ENCODE data around the gene SYNGR3. TPM values are rescaled to one million over a fixed set of nuclear protein-coding genes. Genes with fewer than 3 reads are reported as not detected.

Gene SYNGR3
- total RNA-seq, 2 donors from 2014 or later = 7.0 to 11.2 TPM

DNA sequence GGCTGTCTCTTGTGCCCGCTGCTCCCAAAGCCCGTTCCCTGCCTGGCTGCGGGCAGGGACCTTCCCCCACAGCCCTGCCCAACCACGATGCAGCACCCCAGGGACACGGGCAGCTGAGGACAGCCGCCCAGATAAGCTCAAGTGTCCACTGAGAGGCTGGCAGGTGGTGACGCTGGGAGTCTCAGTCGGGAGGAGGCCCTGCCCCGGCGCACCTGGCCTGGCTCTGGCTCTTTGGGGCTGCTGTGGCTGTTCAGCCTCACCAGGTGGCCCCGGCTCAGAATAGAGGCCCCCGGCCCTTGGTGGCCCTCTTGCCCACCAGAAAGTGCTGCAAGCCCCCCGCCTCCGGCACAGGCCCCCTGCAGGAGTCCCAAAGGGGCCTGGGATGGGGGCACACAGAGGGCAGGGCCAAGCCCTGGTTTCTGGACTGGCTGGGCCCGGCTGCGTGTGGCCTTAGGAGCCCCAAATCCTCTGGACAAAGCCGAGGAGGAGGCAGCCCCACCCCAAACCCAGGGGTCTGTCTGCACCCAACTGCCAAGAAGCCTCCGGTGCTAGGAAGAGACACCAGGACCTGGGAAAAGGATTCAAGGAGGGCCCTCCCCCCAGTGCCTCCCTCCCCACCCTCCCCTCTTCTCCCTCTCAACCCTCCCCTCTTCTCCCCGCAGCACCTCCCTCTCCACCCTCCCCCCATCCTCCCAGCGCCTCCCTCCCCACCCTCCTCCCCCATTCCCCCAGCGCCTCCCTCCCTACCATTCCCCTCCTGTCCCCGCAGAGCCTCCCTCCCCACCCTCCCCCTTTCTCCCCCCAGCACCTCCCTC, 52.6 kb downstream of the SYNGR3 start:
- 95 to 97% methylated on average over 9 to 18 of the region's 22 CpGs for WGBS, 2 experiments (ENCODE audit: insufficient coverage in 1 of 2, insufficient read length in 1 of 2)
- Histone ChIP-seq H3K9ac (ENCODE audit: extremely low read depth, low read length, poor library complexity, severe bottlenecking) (no peak overlapping the region), H3K36me3 (ENCODE audit: control insufficient read depth, insufficient read depth, low read length) (no peaks in the 10 kb centered on the region), H3K27me3 (ENCODE audit: control insufficient read depth, insufficient read depth, low read length, poor library complexity, severe bottlenecking) (no peaks in the 10 kb centered on the region), H3K4me1 (ENCODE audit: control insufficient read depth, insufficient read depth, low read length) (peaks cover 6% of the 10 kb centered on the region), H3K4me3 (ENCODE audit: low read length) (no peak overlapping the region), H3K9me3 (ENCODE audit: control insufficient read depth, low read length) (no peaks in the 10 kb centered on the region), H3K27ac (ENCODE audit: low read depth, low read length) (no peak overlapping the region)
- no peak for DNase-seq
- Mint-ChIP-seq H3K36me3 (ENCODE audit: low read depth) (peaks cover 5% of the 10 kb centered on the region), H3K4me3 (no peak overlapping the region), H3K27me3 (ENCODE audit: insufficient read depth) (no peaks in the 10 kb centered on the region), H3K4me1 (peaks cover 12% of the 10 kb centered on the region), H3K9me3 (no peaks in the 10 kb centered on the region), H3K27ac (no peak overlapping the region)
- TF ChIP-seq, protein P1, sequence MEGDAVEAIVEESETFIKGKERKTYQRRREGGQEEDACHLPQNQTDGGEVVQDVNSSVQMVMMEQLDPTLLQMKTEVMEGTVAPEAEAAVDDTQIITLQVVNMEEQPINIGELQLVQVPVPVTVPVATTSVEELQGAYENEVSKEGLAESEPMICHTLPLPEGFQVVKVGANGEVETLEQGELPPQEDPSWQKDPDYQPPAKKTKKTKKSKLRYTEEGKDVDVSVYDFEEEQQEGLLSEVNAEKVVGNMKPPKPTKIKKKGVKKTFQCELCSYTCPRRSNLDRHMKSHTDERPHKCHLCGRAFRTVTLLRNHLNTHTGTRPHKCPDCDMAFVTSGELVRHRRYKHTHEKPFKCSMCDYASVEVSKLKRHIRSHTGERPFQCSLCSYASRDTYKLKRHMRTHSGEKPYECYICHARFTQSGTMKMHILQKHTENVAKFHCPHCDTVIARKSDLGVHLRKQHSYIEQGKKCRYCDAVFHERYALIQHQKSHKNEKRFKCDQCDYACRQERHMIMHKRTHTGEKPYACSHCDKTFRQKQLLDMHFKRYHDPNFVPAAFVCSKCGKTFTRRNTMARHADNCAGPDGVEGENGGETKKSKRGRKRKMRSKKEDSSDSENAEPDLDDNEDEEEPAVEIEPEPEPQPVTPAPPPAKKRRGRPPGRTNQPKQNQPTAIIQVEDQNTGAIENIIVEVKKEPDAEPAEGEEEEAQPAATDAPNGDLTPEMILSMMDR (conservative IDR thresholded peaks at IDR 0.05) = no peak

- peaks cover 6% of the 10 kb centered on the region for H3K4me1 ChIP-seq (ENCODE audit: control insufficient read depth, insufficient read depth, low read length)
- peaks cover 12% of the 10 kb centered on the region for H3K4me1 Mint-ChIP-seq
- no peak overlapping the region for H3K4me3 ChIP-seq (ENCODE audit: low read length)
- H3K27ac ChIP-seq (ENCODE audit: low read depth, low read length) = no peak overlapping the region
- no peak overlapping the region for H3K4me3 Mint-ChIP-seq
- no peaks in the 10 kb centered on the region for H3K9me3 Mint-ChIP-seq
- H3K27me3 Mint-ChIP-seq (ENCODE audit: insufficient read depth) = no peaks in the 10 kb centered on the region
- H3K36me3 ChIP-seq (ENCODE audit: control insufficient read depth, insufficient read depth, low read length) = no peaks in the 10 kb centered on the region
- DNase-seq = no peak
- 92 to 93% methylated on average over 10 to 11 of the region's 11 CpGs for WGBS, 2 experiments (ENCODE audit: insufficient coverage in 1 of 2, insufficient read length in 1 of 2)
- TF ChIP-seq, protein P1 (conservative IDR thresholded peaks at IDR 0.05) = no peak
- H3K27me3 ChIP-seq (ENCODE audit: control insufficient read depth, insufficient read depth, low read length, poor library complexity, severe bottlenecking) = no peaks in the 10 kb centered on the region
- H3K27ac Mint-ChIP-seq = no peak overlapping the region
- no peaks in the 10 kb centered on the region for H3K9me3 ChIP-seq (ENCODE audit: control insufficient read depth, low read length)
- H3K36me3 Mint-ChIP-seq (ENCODE audit: low read depth) = peaks cover 4% of the 10 kb centered on the region
- no peak overlapping the region for H3K9ac ChIP-seq (ENCODE audit: extremely low read depth, low read length, poor library complexity, severe bottlenecking)
These were observed 53.4 kb downstream of the SYNGR3 start for GRCh38 chr16:2042986-2043666.

Other genes with a start within 250 kb of the SYNGR3 start
- 10 to 100 TPM; 70.3 to 73.6 TPM for gene NME3, start 218.4 kb upstream of the SYNGR3 start, total RNA-seq
- gene EME2, start 217.2 kb upstream of the SYNGR3 start, total RNA-seq = 10 to 100 TPM; 34.3 to 64.3 TPM
- 100 to 1,000 TPM; 137 to 164 TPM for gene MRPS34, start 216.8 kb upstream of the SYNGR3 start, total RNA-seq
- gene SPSB3, start 207.4 kb upstream of the SYNGR3 start, total RNA-seq = 10 to 100 TPM; 28.0 to 28.1 TPM
- 10 to 100 TPM; 61.1 to 61.5 TPM for gene NUBP2, start 207.0 kb upstream of the SYNGR3 start, total RNA-seq
- gene IGFALS, start 196.3 kb upstream of the SYNGR3 start, total RNA-seq = not detected
- gene HAGH, start 163.1 kb upstream of the SYNGR3 start, total RNA-seq = 10 to 100 TPM; 47.8 to 52.9 TPM
- 10 to 100 TPM; 16.6 to 16.9 TPM for gene FAHD1, start 162.8 kb upstream of the SYNGR3 start, total RNA-seq
- not detected for gene MEIOB, start 117.8 kb upstream of the SYNGR3 start, total RNA-seq
- gene HS3ST6, start 71.6 kb upstream of the SYNGR3 start, total RNA-seq = not detected
- 10 to 100 TPM; 20.6 to 23.5 TPM for gene MSRB1, start 46.8 kb upstream of the SYNGR3 start, total RNA-seq
- not detected for gene RPL3L, start 35.3 kb upstream of the SYNGR3 start, total RNA-seq
- 100 to 1,000 TPM; 167 to 192 TPM for gene NDUFB10, start 30.4 kb upstream of the SYNGR3 start, total RNA-seq
- gene RPS2, start 25.1 kb upstream of the SYNGR3 start, total RNA-seq = 1,000 to 10,000 TPM; 3,064 to 3,492 TPM
- under 1 TPM in 1 of 2 donors, not detected in 1; 0.44 TPM for gene RNF151, start 23.1 kb upstream of the SYNGR3 start, total RNA-seq
- 10 to 100 TPM; 43.4 to 49.7 TPM for gene TBL3, start 17.9 kb upstream of the SYNGR3 start, total RNA-seq
- gene NOXO1, start 8.5 kb upstream of the SYNGR3 start, total RNA-seq = under 1 TPM in 1 of 2 donors, not detected in 1; 0.42 TPM
- gene GFER, start 5.8 kb upstream of the SYNGR3 start, total RNA-seq = 10 to 100 TPM; 40.3 to 45.5 TPM
- gene ZNF598, start 19.9 kb downstream of the SYNGR3 start, total RNA-seq = 10 to 100 TPM; 45.6 to 49.5 TPM
- gene NPW, start 29.8 kb downstream of the SYNGR3 start, total RNA-seq = 1 to 10 TPM; 1.2 to 1.9 TPM
- 10 to 100 TPM; 20.1 to 25.5 TPM for gene NHERF2, start 36.9 kb downstream of the SYNGR3 start, total RNA-seq
- 10 to 100 TPM; 43.2 to 46.1 TPM for gene NTHL1, start 57.9 kb downstream of the SYNGR3 start, total RNA-seq
- gene TSC2, start 58.0 kb downstream of the SYNGR3 start, total RNA-seq = 100 to 1,000 TPM; 166 to 192 TPM
- 100 to 1,000 TPM; 104 to 110 TPM for gene PKD1, start 145.9 kb downstream of the SYNGR3 start, total RNA-seq
- 1 to 10 TPM; 3.2 to 4.9 TPM for gene RAB26, start 158.7 kb downstream of the SYNGR3 start, total RNA-seq
- gene TRAF7, start 165.8 kb downstream of the SYNGR3 start, total RNA-seq = 100 to 1,000 TPM; 108 to 110 TPM
- 1 to 10 TPM; 8.2 to 9.7 TPM for gene CASKIN1, start 206.6 kb downstream of the SYNGR3 start, total RNA-seq
- 10 to 100 TPM; 60.3 to 70.8 TPM for gene MLST8, start 215.5 kb downstream of the SYNGR3 start, total RNA-seq
- 10 to 100 TPM in 1 of 2 donors, 1 to 10 TPM in 1; 7.7 to 15.0 TPM for gene BRICD5, start 220.9 kb downstream of the SYNGR3 start, total RNA-seq
- 10 to 100 TPM; 31.0 to 32.0 TPM for gene PGP, start 224.9 kb downstream of the SYNGR3 start, total RNA-seq
- 10 to 100 TPM; 24.5 to 29.6 TPM for gene E4F1, start 233.6 kb downstream of the SYNGR3 start, total RNA-seq
- gene DNASE1L2, start 246.5 kb downstream of the SYNGR3 start, total RNA-seq = 1 to 10 TPM in 1 of 2 donors, under 1 TPM in 1; 0.35 to 1.3 TPM